ENCODE results near the gene CCL26. TPM values are rescaled to one million over a fixed set of nuclear protein-coding genes. Genes with fewer than 3 reads are reported as not detected.

Gene CCL26
- total RNA-seq, 1 donor from 2014 or later = 0.59 TPM

- Mint-ChIP-seq H3K4me1 (ENCODE audit: unreplicated experiment) (peaks cover 10% of the 10 kb centered on the region), H3K27ac (ENCODE audit: unreplicated experiment) (peak overlapping the region; percentile 18), H3K4me3 (ENCODE audit: unreplicated experiment) (peak overlapping the region; percentile 95), H3K27me3 (ENCODE audit: unreplicated experiment) (peaks cover 8% of the 10 kb centered on the region), H3K36me3 (ENCODE audit: low read depth, unreplicated experiment) (no peaks in the 10 kb centered on the region), H3K9me3 (ENCODE audit: unreplicated experiment) (no peaks in the 10 kb centered on the region)
- no peak for TF ChIP-seq CTCF (IDR thresholded peaks at IDR 0.05; ENCODE audit: unreplicated experiment)
- peak; percentile 17 for DNase-seq (ENCODE audit: low spot score)
Measured at GRCh38 chr7:75737856-75738603, 34.0 kb downstream of the CCL26 start.

- Mint-ChIP-seq H3K27ac (ENCODE audit: unreplicated experiment) (no peak overlapping the region), H3K27me3 (ENCODE audit: unreplicated experiment) (peaks cover 7% of the 10 kb centered on the region), H3K9me3 (ENCODE audit: unreplicated experiment) (no peaks in the 10 kb centered on the region), H3K36me3 (ENCODE audit: low read depth, unreplicated experiment) (no peaks in the 10 kb centered on the region), H3K4me3 (ENCODE audit: unreplicated experiment) (no peak overlapping the region), H3K4me1 (ENCODE audit: unreplicated experiment) (peaks cover 6% of the 10 kb centered on the region)
- DNase-seq (ENCODE audit: low spot score) = no peak
- TF ChIP-seq CTCF (IDR thresholded peaks at IDR 0.05; ENCODE audit: unreplicated experiment) = no peak
Measured at GRCh38 chr7:75735581-75736350, 36.2 kb downstream of the CCL26 start.

- H3K27ac Mint-ChIP-seq (ENCODE audit: unreplicated experiment) = no peak overlapping the region
- DNase-seq (ENCODE audit: low spot score) = no peak
Measured at GRCh38 chr7:75734586-75735458, 37.2 kb downstream of the CCL26 start.

More at GRCh38 chr7:75734586-75735458, 37.2 kb downstream of the CCL26 start:
- Mint-ChIP-seq H3K4me3 (ENCODE audit: unreplicated experiment) (peak overlapping the region; percentile 15), H3K9me3 (ENCODE audit: unreplicated experiment) (no peaks in the 10 kb centered on the region), H3K27me3 (ENCODE audit: unreplicated experiment) (peaks cover 6% of the 10 kb centered on the region), H3K4me1 (ENCODE audit: unreplicated experiment) (peaks cover 8% of the 10 kb centered on the region), H3K36me3 (ENCODE audit: low read depth, unreplicated experiment) (peaks cover 3% of the 10 kb centered on the region)
- no peak for TF ChIP-seq CTCF (IDR thresholded peaks at IDR 0.05; ENCODE audit: unreplicated experiment)

All from endothelial cell (in vitro differentiated cells).